GM18505 (cell line): ENCODE measurements around the gene SDK1.
"Not testable (repeated sequence)": the region's sequence is repeated elsewhere in the genome, so short reads cannot be mapped to it uniquely, and the experiment has no call there.

Experiments
- ATAC-seq: cut with Tn5 transposase; IDR thresholded peaks from one replicate; pipeline ENCODE4 v1.9.1; 2021; ENCODE audit not compliant: unreplicated experiment
- POLR2A ChIP-seq: IDR thresholded peaks from 4 replicates; pipeline ENCODE4 v1.6.1; 2011; ENCODE audit warnings: borderline replicate concordance; ENCODE audit not compliant: insufficient read depth, insufficient read length; ENCODE audit errors: extremely low read depth

SDK1 gene

DNA sequence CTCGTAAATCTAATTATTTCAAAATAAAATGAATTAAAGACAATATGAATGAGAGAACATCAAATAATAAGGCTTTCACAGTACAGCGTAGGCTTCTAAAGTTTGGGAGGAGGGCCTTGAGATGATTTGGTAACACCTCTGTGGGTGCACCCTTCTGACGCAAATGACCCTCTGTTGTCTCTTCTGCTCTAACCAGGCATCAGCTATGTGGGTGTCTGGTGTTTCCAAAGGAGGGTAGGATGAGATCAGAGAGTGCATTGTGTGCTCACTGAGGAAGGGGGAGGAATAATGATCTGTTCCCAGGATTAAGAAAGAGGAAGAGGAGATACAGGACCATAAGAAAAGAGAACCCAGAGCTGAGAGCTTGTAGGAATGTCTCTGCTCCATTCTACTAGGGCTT, 420.4 kb downstream of the SDK1 start:
- TF ChIP-seq POLR2A: no peak
- ATAC-seq: no peak

DNA sequence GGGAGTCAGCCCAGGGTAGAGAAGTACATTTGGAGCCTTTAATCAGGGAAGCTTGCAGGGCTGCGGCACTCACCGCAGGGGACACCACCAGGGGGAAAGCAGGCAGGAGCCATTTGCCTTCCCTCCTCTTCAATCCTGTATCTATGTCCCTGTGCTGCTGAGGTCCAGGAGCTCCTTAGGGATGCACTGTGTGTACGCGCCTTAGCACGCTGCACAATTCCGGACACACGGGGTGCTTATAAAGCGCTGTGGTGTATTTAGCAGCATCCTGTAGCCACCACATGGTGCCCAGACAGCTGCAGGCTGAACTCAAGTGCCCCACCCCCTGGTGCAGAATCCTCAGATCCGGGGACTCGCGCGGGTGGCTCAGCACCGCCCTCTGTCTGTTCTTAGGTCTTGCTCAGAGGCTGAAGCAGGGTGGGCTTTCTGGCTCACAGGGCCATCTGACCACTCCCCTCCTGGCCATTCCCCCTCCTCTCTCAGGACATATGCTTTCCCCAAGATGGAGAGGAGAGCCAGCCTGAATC, 421.4 kb downstream of the SDK1 start:
- no peak for TF ChIP-seq POLR2A
- ATAC-seq: no peak

DNA sequence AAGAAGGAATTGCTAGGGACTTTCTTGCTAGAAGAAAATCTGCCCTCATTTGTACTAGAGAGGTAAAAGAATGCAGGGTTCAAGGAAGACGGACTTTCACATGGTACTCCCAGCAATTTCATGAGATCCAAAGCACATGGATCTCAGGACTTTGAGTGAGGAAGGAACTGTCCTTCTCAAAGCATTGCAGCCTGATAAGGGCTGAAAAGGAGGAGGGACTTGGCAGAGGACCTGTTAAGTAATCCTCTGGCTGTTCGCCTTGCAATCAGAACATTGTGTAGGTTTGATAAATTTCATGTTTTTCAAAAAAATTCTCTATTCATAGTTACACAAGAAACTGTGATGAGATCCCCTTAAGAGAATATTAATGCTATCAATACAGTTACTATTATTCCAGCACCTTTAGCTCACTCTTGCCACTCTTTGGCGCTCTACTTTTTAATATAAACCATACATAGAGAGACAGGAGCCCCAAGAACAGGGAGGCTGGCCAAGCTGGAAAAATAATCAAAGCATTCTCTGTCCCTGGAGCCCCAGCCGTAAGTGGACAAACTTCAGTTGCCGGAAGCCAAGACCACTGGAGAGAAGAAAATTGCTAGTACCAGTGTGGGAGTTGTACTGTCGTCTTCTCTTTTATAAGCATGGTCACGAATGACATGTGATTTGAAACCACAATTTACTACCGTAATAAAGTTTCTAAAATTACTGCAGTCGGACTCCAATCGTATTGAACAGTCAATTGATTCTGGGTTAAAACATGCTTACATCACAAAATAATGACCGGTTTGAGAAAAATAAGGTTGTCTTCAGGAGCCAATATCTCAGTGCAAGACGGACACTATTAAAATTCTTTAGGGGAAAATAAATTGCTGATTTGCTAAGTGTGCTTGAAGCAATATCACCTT, 424.4 kb downstream of the SDK1 start:
- no peak for ATAC-seq
- no peak for TF ChIP-seq POLR2A

DNA sequence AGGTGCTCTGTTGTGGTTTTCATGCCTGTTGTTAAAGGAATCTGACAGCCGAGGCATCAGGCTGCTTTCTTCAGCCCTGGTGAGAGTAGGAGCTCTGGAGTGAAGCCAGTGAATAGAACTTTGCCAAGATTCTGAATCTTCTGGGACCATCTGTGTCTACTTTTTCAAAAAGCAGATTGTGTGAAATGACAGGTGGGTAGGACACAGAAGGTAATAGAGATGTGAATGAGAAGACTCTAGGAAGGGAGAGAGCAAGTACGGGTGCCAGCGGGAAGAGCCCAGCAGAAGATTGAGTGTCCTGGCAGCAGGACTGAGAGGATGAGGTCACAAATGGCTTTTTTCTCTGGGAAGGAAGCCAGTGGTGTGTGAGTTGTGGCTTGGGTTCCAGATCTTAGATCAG, 429.2 kb downstream of the SDK1 start:
- no peak for TF ChIP-seq POLR2A
- no peak for ATAC-seq

DNA sequence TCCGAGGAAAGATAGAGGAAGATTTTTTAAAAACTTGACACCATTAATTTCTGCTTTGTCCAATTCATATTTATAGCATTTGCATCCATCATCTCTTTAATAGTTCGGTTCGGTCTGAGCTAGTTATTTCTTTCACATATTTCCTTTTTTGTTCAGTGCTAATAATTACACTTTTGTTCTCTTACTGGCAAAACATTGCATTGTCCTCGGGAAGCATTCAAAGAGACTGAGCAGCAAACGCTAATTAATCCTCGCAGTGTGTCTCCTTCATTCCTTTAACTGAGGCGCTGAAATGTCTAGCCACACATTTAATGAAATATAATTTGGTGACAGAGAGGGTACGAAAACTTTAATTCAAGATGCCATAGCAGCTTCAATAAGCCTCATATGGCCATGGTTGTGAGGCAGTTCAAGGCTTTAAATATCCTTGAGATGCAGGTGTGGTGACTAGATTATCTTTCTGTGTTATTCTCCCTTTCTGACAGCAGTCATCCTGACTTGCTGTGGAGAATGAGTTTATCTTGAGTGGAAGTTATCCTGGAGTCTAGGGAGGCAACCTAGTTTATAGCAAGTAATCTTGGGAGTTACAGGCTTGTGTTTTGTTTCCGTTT, 431.4 kb downstream of the SDK1 start:
- no peak for TF ChIP-seq POLR2A
- no peak for ATAC-seq

DNA sequence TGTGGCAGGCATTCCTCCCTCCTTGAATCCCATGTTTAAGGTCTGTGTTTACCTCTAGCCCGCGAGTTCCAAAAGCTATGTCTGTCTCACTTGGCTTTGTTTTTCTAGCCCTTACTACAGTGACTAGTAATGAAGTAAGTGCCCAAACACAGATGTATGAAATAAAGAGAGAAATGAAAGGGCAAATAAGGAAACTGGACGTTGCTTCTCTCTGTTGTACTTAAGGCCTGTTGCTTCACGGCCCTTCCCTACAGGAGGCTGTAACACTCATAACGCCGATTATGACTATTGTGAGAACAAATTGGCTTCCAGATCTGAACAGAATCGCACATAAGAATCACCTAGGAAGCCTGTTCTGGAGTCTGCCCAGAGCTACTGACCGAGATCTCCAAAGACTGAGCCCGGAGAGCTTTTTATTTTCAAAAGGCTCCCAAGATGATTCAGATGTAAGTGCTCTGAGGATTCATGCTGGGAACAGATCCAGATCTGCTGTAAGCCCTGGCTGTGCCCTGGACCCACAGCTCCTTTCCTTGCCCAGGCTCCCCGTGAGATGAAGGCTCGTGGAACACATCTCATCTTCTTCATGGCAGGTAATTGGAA, 432.6 kb downstream of the SDK1 start:
- ATAC-seq: no peak
- no peak for TF ChIP-seq POLR2A

DNA sequence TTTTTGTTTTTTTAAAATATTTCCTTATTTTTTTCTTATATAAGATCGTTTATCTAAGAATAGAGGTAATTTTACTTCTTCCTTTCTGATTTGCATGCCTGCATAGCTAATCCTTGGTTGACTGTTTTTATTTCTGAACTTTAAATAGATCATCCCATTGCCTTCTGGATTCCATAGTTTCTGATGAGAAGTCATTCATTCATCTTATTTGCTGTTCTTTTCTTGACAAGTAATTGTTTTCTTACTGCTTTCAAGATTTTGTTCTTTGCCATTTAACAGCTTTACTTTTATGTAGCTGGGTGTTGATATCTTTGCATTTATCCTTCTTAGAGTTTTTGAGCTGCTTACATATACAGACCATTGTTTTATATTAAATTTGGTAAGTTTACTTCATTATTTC, 437.9 kb downstream of the SDK1 start:
- no peak for ATAC-seq
- no peak for TF ChIP-seq POLR2A

DNA sequence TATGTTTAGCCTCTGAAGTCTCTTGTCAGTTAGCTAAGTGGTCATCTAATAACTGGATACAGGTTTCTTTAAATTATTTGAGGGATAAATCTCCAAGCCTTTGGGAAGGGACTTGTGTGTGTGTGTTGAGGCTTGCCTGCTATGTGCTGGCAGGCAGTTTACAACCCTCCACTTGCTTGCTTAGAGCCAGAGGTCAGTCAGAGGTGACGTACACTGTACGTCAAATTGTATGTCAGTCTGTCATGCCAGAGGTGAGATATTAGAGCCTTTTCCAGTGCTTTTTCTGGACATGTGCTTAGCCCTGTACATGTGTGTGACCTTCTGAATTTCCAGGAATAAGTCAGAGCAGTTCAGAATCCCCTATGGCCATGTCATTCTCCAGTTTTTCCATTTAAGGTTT, 438.9 kb downstream of the SDK1 start:
- ATAC-seq: no peak
- no peak for TF ChIP-seq POLR2A

DNA sequence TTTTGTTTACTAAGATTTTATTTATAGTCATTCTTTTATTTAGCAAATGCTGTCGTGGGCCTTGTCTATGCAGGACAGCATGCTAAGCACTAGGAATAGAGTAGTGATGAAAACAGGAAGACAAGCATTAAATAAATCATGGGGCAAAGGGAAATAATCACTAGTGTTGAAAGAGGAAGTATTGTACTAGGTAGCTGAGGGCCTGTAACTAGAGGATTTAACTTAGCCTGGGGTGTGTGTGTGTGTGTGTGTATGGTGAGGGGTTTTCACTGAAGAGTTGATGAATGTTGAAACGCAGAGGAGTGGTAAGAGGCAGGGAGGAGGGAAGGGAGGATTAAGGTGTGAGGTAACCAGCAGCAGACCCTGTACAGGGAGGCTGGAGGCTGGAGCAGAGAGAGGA, 446.4 kb downstream of the SDK1 start:
- no peak for TF ChIP-seq POLR2A
- no peak for ATAC-seq

DNA sequence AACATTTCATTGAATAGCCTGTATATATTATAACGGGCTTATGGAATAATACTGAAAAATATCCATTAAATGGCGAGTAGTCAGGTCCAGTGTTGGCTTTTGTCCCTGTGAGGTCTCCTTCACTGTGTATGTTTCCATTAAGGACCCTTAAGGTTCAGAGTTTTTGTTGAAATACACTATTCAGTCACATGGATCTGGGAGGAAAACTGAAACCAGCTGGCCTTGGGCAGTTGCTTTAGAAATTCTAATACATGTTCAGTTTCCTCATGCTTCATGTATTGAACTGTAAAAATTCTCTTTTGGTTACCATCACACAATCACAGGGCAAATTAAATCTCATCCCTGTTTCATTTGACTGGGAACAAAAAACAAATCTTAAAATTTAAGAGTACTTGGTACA, 447.3 kb downstream of the SDK1 start:
- ATAC-seq: no peak
- TF ChIP-seq POLR2A: no peak

DNA sequence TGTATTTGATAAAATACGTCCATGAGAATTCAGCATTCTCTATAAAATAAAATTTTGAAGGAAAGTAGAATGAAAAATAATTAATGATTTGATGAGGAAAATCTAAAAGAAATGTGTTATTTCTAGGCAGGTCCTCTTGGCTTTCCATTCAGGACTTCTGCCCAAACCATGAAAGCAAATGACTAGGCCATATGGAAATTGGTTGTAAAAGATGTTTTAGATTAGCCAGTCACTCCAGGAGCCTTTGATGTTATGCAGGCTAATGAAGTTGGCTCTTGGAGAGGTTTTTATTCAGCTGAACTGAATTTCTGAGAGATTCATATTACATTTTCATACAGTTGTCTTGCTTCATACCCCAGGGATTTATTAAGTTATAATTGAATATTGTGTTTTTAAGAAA, 452.8 kb downstream of the SDK1 start:
- TF ChIP-seq POLR2A: no peak
- ATAC-seq: no peak

DNA sequence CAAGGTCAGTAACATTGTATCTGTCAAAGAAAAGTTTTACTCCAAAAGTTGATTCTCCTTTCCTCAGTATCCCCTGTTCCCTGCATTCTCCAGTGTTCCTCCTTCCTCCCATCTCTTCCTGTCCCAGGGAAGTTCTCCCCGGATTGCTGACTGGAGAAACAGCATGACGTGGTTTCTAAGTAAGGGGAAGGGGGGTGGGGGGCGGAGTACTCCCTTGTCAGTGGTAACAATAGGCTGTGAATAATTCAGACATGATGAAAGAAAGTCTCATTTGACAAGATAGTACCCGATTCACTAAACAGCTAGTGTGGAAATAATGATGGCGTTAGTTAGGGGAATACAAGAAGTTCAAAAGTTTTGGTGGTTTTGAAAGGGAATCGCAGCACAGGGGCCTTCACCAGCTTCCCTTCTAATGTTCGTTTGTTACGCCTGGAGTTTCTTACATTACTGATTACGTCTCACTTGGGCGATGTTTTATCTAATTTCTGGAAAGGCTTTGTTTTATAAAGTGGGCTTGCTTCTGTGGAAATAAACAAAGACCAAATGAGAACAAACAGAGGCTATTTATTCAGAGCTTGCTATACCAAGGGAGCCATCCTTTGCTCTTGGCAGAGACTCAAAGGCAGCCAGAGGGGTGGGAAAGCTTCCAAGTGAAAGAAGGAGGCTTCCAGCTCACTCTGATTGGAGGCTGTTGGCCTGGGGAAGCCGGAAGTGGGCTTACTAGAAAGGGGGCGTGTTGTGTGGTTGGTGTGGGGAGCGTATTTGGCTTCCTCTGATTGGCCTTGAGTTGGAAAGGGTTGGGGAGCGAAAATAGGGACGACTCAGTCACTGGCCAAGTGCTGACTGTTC, 453.7 kb downstream of the SDK1 start:
- no peak for ATAC-seq
- TF ChIP-seq POLR2A: no peak

DNA sequence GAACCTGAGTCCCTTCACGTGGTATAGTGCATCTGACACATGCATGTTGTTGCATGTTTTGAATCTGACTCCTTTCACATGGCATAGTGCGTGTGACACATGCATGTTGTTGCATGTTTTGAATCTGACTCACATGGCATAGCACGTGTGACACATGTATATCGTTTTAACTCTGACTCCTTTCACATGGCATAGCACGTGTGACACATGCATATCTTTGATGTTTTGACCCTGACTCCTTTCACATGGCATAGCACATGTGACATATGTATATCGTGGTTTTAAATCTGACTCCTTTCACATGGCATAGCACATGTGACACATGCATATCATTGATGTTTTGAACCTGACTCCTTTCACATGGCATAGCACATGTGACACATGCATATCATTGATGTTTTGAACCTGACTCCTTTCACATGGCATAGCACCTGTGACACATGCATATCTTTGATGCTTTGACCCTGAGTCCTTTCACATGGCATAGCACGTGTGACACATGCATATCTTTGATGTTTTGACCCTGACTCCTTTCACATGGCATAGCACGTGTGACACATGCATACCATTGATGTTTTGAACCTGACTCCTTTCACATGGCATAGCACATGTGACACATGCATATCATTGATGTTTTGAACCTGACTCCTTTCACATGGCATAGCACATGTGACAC, 454.9 kb downstream of the SDK1 start:
- ATAC-seq: not testable (repeated sequence)
